Memory B cell (primary cell): ENCODE measurements around the gene RAB3GAP2.
"Not testable (repeated sequence)": the region's sequence is repeated elsewhere in the genome, so short reads cannot be mapped to it uniquely, and the experiment has no call there.

ENCODE experiments used
- ATAC-seq: fragments of 150-1000 bp; cut with Tn5 transposase; 2 replicates; pipeline ENCODE4 v1.10.0; 2021; ENCODE audit warnings: low read depth, mild to moderate bottlenecking, moderate library complexity
- DNase-seq, 2 donors: peaks; one replicate each; pipeline ENCODE4 v3.0.0; 2022; ENCODE audit warnings: low spot score in 2 of 2
- H3K27ac Mint-ChIP-seq: one replicate; pipeline ENCODE4 v1.8.0; 2022; ENCODE audit warnings: mild to moderate bottlenecking, moderate library complexity, mixed read lengths
- H3K27me3 Mint-ChIP-seq: one replicate; pipeline ENCODE4 v1.8.0; 2022; ENCODE audit warnings: mixed read lengths
- H3K36me3 Mint-ChIP-seq: one replicate; pipeline ENCODE4 v1.8.0; 2022; ENCODE audit warnings: mild to moderate bottlenecking, mixed read lengths
- H3K4me1 Mint-ChIP-seq: one replicate; pipeline ENCODE4 v1.8.0; 2022; ENCODE audit warnings: mixed read lengths
- H3K4me3 Mint-ChIP-seq: one replicate; pipeline ENCODE4 v1.8.0; 2022; ENCODE audit warnings: mild to moderate bottlenecking, moderate library complexity, mixed read lengths
- H3K9me3 Mint-ChIP-seq: one replicate; pipeline ENCODE4 v1.8.0; 2022; ENCODE audit warnings: mixed read lengths

RAB3GAP2 gene, protein sequence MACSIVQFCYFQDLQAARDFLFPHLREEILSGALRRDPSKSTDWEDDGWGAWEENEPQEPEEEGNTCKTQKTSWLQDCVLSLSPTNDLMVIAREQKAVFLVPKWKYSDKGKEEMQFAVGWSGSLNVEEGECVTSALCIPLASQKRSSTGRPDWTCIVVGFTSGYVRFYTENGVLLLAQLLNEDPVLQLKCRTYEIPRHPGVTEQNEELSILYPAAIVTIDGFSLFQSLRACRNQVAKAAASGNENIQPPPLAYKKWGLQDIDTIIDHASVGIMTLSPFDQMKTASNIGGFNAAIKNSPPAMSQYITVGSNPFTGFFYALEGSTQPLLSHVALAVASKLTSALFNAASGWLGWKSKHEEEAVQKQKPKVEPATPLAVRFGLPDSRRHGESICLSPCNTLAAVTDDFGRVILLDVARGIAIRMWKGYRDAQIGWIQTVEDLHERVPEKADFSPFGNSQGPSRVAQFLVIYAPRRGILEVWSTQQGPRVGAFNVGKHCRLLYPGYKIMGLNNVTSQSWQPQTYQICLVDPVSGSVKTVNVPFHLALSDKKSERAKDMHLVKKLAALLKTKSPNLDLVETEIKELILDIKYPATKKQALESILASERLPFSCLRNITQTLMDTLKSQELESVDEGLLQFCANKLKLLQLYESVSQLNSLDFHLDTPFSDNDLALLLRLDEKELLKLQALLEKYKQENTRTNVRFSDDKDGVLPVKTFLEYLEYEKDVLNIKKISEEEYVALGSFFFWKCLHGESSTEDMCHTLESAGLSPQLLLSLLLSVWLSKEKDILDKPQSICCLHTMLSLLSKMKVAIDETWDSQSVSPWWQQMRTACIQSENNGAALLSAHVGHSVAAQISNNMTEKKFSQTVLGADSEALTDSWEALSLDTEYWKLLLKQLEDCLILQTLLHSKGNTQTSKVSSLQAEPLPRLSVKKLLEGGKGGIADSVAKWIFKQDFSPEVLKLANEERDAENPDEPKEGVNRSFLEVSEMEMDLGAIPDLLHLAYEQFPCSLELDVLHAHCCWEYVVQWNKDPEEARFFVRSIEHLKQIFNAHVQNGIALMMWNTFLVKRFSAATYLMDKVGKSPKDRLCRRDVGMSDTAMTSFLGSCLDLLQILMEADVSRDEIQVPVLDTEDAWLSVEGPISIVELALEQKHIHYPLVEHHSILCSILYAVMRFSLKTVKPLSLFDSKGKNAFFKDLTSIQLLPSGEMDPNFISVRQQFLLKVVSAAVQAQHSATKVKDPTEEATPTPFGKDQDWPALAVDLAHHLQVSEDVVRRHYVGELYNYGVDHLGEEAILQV (N-terminal part only)

DNA sequence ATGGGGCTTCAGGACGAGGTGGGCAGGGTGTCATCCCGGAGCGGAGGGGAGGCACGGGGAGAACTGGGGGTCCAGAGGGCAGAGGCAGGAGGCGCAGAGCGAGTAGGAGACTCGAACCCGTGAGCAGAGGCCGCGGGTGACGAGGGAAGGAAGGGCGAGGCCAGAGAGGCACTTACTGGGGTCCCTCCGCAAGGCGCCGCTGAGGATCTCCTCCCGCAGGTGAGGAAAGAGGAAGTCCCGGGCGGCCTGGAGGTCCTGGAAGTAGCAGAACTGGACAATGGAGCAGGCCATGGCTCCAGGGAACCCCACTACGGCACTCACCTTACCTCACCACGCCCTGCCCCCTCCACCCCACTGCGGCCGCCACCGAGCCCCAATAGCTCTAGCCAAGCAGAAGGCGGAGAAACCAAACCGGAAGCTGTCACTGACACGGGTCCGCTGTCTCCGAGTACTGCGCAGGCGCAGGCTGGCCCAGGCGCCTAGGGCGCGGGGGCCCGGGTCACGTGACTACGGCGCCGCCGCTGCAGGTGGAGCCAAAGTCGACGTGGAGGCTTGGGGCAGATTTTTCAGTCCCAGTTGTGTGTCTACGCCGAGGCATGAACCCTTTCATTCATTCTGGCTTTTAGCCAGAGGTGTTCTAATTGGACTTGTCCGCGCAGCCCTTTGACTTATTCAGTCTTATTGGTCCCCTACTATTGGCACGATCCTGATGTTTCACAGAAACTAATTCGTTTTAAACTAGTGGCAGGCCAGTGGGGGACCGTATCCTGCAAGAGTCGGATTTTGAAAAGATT lies at the start of gene RAB3GAP2:
TSS of gene RAB3GAP2 (minus strand) at position 407 of the 794 bp plus-strand sequence. CDS start at position 291, 116 bp downstream.
- peaks cover 14% of the 10 kb centered on the region for H3K4me1 Mint-ChIP-seq
- DNase-seq: peak; percentile 95 to 98
- no peak within 1 kb of the TSS for H3K27ac Mint-ChIP-seq
- H3K27me3 Mint-ChIP-seq: peaks cover 4% of the 10 kb centered on the region
- ATAC-seq: peak; percentile 93
- peaks cover 11% of the 10 kb centered on the region for H3K36me3 Mint-ChIP-seq
- H3K9me3 Mint-ChIP-seq: no peaks in the 10 kb centered on the region
- H3K4me3 Mint-ChIP-seq: no peak within 1 kb of the TSS

DNA sequence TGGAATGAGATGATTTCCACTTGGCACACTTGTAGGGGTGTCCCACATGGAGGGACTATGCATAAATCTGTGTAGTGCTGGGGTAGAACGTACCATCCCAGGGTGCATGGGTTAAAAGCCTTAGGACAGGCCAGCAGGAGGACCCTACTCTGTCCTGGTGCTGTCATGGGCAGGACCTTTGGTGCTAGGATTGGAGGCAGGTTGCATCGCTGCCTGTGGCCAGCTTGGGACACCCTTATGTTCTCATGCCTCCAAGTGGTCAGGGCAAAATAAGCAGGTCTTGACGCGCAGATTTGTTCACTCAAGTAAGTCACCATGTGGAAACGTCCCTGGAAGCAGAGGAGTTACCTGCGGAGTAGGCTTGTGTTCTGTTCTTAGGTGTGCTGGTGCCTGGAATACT lies 49.5 kb upstream of the RAB3GAP2 start:
- Mint-ChIP-seq H3K4me1 (peaks cover 5% of the 10 kb centered on the region), H3K9me3 (no peaks in the 10 kb centered on the region), H3K27ac (no peak overlapping the region), H3K36me3 (no peaks in the 10 kb centered on the region), H3K4me3 (no peak overlapping the region), H3K27me3 (peaks cover 2% of the 10 kb centered on the region)
- ATAC-seq: no peak
- no peak for DNase-seq

DNA sequence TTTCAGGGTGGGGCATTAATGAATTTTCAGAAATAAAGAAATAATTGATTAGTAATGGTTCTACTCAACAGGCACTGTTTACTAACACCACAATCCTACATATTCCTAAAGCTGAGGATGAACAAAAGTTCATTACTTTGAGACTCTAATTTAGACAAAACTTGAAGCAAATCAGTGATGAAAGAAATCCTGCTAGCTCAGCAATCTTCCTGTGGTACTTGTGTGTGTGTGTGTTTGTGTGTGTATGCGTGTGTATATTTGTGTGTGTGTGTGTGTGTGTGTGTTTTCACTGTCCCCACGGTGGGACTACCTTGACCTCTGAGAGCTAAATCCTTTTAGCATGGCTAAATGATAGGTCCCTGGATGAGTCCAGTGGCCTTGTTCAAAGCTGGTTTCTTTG lies 48.5 kb upstream of the RAB3GAP2 start:
- no peak overlapping the region for H3K4me3 Mint-ChIP-seq
- H3K4me1 Mint-ChIP-seq: peaks cover 9% of the 10 kb centered on the region
- no peak overlapping the region for H3K27ac Mint-ChIP-seq
- H3K9me3 Mint-ChIP-seq: no peaks in the 10 kb centered on the region
- ATAC-seq (no peak), DNase-seq (no peak)
- peaks cover 2% of the 10 kb centered on the region for H3K27me3 Mint-ChIP-seq
- H3K36me3 Mint-ChIP-seq: no peaks in the 10 kb centered on the region

DNA sequence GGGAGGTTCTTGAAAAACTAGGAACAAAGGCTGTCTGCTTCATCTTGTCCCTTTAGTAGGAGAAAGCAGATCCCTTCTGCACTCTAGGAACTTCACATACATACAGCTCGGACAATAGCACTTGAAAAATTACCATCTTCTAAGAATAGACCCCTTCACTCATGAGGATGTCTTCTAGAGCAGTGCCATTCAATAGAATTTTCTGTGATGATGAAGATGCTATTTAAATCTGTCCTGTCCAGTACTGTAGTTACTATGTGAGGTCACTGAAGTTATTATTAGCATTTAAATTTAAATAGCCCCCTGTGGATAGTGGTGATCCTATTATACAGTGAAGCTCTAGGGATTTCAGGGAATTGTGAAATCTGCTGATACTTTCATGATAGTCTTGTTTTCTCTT lies 46.4 kb upstream of the RAB3GAP2 start:
- no peaks in the 10 kb centered on the region for H3K36me3 Mint-ChIP-seq
- peaks cover 9% of the 10 kb centered on the region for H3K4me1 Mint-ChIP-seq
- no peak for DNase-seq
- no peaks in the 10 kb centered on the region for H3K9me3 Mint-ChIP-seq
- H3K27ac Mint-ChIP-seq: no peak overlapping the region
- peaks cover 2% of the 10 kb centered on the region for H3K27me3 Mint-ChIP-seq
- H3K4me3 Mint-ChIP-seq: no peak overlapping the region
- ATAC-seq: no peak

DNA sequence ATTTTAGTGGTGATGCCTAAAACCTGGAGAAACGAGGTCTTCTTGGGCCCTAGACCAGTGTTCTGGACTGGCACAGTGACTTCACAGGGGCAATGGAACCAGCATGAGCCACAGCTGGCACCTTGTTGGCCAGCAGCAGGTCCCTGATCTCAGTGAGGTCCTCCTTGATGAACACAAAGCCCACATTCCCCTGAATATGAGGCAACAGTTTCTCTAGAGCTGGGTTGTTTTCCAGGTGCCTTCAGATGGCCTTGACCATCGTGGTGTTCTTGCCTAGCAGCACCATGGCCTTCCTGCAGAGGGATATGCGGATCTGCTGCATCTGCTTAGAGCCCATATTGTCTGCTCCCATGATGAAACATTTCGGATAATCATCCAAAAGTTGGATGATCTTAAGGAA lies 44.9 kb upstream of the RAB3GAP2 start:
- no peaks in the 10 kb centered on the region for H3K9me3 Mint-ChIP-seq
- peaks cover 4% of the 10 kb centered on the region for H3K4me1 Mint-ChIP-seq
- ATAC-seq: no peak
- no peaks in the 10 kb centered on the region for H3K36me3 Mint-ChIP-seq
- H3K27ac Mint-ChIP-seq: no peak overlapping the region
- H3K27me3 Mint-ChIP-seq: peaks cover 2% of the 10 kb centered on the region
- no peak overlapping the region for H3K4me3 Mint-ChIP-seq
- DNase-seq: no peak

DNA sequence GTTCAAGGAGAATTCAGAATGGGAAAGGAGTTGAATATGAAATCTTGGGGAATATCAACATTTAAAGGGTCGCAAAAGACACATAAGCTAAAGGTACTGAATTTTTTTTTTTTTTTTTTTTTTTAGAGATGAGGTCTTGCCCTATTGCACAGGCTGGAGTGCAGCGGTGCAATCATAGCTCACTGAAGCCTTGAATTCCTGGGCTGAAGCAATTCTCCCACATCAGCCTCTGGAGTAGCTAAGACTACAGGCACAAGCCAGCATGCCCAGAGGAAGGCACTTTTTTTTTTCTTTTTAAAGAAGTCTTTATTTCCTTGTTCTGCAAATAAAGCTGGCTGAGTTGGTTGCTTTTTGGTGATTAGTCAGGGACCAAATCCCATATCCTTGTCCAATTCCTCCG lies 44.1 kb upstream of the RAB3GAP2 start:
- peaks cover 4% of the 10 kb centered on the region for H3K4me1 Mint-ChIP-seq
- no peaks in the 10 kb centered on the region for H3K9me3 Mint-ChIP-seq
- H3K27ac Mint-ChIP-seq: no peak overlapping the region
- ATAC-seq (no peak), DNase-seq (no peak)
- no peak overlapping the region for H3K4me3 Mint-ChIP-seq
- H3K27me3 Mint-ChIP-seq: peaks cover 2% of the 10 kb centered on the region
- H3K36me3 Mint-ChIP-seq: no peaks in the 10 kb centered on the region

DNA sequence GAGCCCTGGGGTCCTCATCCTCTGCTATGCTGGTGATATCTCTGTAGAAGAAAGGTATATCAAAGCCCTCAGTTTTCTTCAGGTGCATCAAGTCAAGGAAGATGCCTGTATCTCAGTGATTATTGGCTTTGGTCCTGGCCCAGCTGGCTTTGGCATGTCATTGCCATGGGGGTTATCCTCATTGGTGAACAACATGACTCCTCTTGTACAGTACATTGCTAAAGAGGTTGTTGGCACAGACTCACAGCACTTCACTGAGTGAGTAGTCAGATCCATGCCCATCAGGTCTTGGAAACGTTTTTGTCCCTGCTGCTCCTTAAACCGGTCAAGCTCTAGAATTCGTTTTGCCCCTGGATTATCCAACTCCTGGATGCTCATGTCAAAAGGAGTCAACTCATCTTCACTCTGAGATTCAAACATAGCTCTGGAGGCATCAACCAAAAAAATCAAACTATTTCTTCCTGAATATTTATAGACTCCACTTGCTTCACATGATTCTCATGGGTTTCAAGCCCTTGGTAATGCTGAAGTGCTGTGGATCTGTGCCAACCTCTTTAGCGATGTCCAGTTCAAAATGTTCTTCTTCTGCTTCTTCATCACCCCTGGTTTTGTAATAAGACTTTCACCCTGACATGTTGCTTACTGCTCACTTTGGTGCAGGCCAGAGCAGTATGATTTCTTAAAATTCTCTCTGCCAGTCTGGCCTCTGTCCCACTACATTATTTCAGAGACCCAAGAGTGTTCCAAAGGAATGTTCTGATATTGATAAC lies 43.0 kb upstream of the RAB3GAP2 start:
- no peaks in the 10 kb centered on the region for H3K9me3 Mint-ChIP-seq
- DNase-seq: no peak
- no peak overlapping the region for H3K4me3 Mint-ChIP-seq
- H3K27me3 Mint-ChIP-seq: no peaks in the 10 kb centered on the region
- no peak overlapping the region for H3K27ac Mint-ChIP-seq
- H3K36me3 Mint-ChIP-seq: no peaks in the 10 kb centered on the region
- peaks cover 4% of the 10 kb centered on the region for H3K4me1 Mint-ChIP-seq
- ATAC-seq: no peak

DNA sequence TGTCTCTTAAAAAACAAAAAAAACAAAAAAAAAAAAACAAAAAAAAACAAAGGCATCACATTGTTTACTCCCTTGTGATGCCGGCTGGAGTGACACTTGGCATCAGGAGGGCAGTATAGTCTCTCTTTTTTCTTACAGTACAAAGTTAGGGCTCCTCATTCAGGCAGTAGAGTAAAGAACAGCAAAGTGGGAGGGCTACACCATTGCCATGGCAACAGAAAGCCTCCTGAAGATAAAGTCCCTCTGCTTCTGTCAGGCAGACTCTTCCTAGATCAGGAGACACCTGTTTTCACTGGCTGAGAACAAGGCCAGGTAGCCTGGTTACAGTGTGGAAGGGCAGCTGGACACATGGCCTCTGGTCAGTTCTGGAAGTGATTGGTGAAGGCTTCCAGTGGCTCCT lies 41.3 kb upstream of the RAB3GAP2 start:
- no peaks in the 10 kb centered on the region for H3K36me3 Mint-ChIP-seq
- no peak overlapping the region for H3K4me3 Mint-ChIP-seq
- no peaks in the 10 kb centered on the region for H3K9me3 Mint-ChIP-seq
- peaks cover 4% of the 10 kb centered on the region for H3K4me1 Mint-ChIP-seq
- no peak overlapping the region for H3K27ac Mint-ChIP-seq
- no peaks in the 10 kb centered on the region for H3K27me3 Mint-ChIP-seq
- DNase-seq: no peak
- no peak for ATAC-seq

DNA sequence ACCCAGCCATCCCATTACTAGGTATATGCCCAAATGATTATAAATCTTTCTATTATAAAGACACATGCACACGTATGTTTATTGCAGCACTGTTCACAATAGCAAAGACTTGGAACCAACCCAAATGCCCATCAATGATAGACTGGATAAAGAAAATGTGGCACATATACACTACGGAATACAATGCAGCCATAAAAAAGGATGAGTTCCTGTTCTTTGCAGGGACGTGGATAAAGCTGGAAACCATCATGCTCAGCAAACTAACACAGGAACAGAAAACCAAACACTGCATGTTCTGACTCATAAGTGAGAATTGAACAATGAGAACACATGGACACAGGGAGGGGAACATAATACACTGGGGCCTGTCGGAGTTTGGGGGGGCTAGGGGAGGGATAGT lies 37.9 kb upstream of the RAB3GAP2 start:
- not testable (repeated sequence) for H3K9me3 Mint-ChIP-seq, H3K27ac Mint-ChIP-seq, H3K27me3 Mint-ChIP-seq, H3K36me3 Mint-ChIP-seq, H3K4me3 Mint-ChIP-seq, H3K4me1 Mint-ChIP-seq, ATAC-seq, DNase-seq

DNA sequence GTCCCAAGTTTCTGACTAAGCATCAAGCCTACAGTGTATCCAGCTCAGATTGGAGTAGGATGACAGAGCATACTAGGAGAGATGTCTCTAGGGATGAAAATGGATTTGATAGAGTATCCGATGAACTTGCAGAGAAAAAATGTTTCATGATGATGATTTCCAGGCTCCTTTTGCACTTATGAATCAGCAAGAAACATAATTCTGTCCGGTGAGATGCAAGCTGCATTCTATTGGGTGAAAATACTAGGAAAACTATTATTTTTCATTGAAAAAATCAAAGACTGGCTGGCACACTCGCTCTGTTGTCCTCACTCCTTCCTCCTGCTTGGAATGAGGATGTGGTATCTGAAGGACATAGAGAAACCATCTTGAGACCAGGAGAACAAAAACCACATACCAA lies 35.4 kb upstream of the RAB3GAP2 start:
- no peak overlapping the region for H3K27ac Mint-ChIP-seq
- H3K9me3 Mint-ChIP-seq: peaks cover 2% of the 10 kb centered on the region
- H3K36me3 Mint-ChIP-seq: no peaks in the 10 kb centered on the region
- no peaks in the 10 kb centered on the region for H3K27me3 Mint-ChIP-seq
- DNase-seq: no peak
- H3K4me3 Mint-ChIP-seq: no peak overlapping the region
- no peaks in the 10 kb centered on the region for H3K4me1 Mint-ChIP-seq
- ATAC-seq: no peak

DNA sequence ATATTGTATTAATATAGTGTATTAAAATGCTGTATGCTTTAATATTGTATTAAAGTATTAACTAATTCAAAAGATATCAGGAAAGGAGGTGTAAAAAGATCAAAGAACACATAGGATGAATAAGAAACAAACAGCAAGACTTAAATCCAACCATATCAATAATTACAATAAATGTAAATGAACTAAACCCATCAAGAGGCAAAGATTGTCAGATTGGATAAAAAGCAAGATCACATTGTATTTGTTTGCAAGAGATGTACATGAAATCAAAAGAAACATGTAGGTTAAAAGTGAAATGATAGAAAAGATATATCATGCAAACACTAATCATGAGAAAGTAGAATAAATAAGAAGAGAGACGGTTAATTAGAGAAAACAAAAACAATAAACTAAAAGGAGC lies 34.1 kb upstream of the RAB3GAP2 start:
- Mint-ChIP-seq H3K36me3 (no peaks in the 10 kb centered on the region), H3K4me1 (no peaks in the 10 kb centered on the region), H3K9me3 (peaks cover 2% of the 10 kb centered on the region), H3K27ac (no peak overlapping the region), H3K27me3 (no peaks in the 10 kb centered on the region), H3K4me3 (no peak overlapping the region)
- DNase-seq (no peak), ATAC-seq (no peak)

DNA sequence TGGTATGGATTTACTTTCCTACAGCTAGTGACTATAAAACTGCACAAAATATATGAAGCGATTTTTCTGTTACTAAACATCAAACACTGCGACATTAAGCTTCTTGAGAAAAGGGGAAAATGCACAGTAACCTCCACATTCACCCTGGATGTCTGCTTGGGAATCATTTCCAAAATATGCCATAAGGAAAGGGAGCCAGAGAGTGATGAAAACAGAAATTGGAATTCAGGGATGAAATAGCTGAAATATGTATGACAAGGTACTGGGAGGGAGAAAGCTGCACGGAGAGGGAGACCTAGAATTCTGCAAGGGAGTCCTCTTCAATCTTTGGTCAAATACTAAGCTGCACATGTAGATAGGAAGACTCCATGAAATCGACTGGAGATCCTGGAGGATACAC lies 31.6 kb upstream of the RAB3GAP2 start:
- H3K9me3 Mint-ChIP-seq: peaks cover 2% of the 10 kb centered on the region
- no peak overlapping the region for H3K4me3 Mint-ChIP-seq
- no peaks in the 10 kb centered on the region for H3K36me3 Mint-ChIP-seq
- ATAC-seq: no peak
- H3K4me1 Mint-ChIP-seq: no peaks in the 10 kb centered on the region
- no peaks in the 10 kb centered on the region for H3K27me3 Mint-ChIP-seq
- no peak for DNase-seq
- H3K27ac Mint-ChIP-seq: no peak overlapping the region

DNA sequence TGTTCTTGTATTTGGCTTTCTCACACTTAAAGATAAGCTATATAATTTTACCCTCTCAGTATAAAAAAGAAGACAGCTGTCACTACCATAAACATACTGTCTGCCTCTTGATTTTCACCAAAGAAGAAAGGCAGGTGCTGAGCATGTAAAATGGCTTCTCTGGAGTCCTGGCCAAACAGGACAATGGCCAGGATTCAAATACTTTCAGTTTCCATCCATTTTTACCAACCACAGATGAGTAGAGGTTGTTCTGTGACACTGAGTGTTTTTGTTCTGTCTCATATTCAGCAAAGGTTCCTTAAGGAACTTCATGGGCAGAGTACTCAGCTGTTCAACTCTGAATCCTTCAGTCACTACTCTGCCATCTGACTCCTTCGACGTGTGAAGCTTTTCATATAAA lies 29.4 kb upstream of the RAB3GAP2 start:
- no peak overlapping the region for H3K4me3 Mint-ChIP-seq
- ATAC-seq: no peak

More for the DNA sequence above, 29.4 kb upstream of the RAB3GAP2 start:
- Mint-ChIP-seq H3K9me3 (peaks cover 2% of the 10 kb centered on the region), H3K27ac (no peak overlapping the region), H3K27me3 (no peaks in the 10 kb centered on the region), H3K36me3 (no peaks in the 10 kb centered on the region), H3K4me1 (no peaks in the 10 kb centered on the region)
- no peak for DNase-seq
